GM12878 (cell line): ENCODE data around the gene ELOA. TPM values are rescaled to one million over a fixed set of nuclear protein-coding genes. Genes with fewer than 3 reads are reported as not detected.
A peak's percentile ranks its signal among the peaks of the same experiment; 100 is the strongest.

Source experiments
- ATAC-seq: fragments of 200-7000 bp; cut with Tn5 transposase; 3 replicates; pipeline ENCODE4 v1.9.1; 2020; ENCODE audit warnings: mild to moderate bottlenecking, moderate library complexity
- BruUV-seq: library from RNA; stranded (reverse); fragments of 400-500 nt; replicated peaks from 2 replicates; lab custom pipeline; 2021; lab: Mats Ljungman, UMichigan
- CTCF ChIA-PET: fragments of 300-600 bp; sonication (Branson Sonifier 250); formaldehyde crosslinking; extraction: SDS; loops from one replicate; lab custom pipeline; 2021; ENCODE audit warnings: inconsistent platforms; lab: Yijun Ruan, JAX
- POLR2A ChIA-PET: fragments of 350-600 bp; formaldehyde crosslinking; extraction: SDS; loops from one replicate; lab custom pipeline; 2021; ENCODE audit warnings: inconsistent platforms; lab: Charles Lee
- RAD21 ChIA-PET: fragments of 300-600 bp; sonication (Branson Sonifier 250); formaldehyde crosslinking; loops from one replicate; lab custom pipeline; 2023; ENCODE audit warnings: antibody characterized with exemption; ENCODE audit not compliant: unreplicated experiment; lab: Charles Lee
- SMC1A ChIA-PET: fragments of 300-600 bp; sonication (Branson Sonifier 250); formaldehyde crosslinking; loops from one replicate; lab custom pipeline; 2023; ENCODE audit not compliant: unreplicated experiment, uncharacterized antibody; lab: Charles Lee
- DNase-seq: peaks from one replicate; pipeline ENCODE4 v3.0.0-alpha.2; 2011; ENCODE audit warnings: low read depth, low spot score
- FAIRE-seq: peaks from 3 replicates; lab custom pipeline; 2011; peaks lifted over from hg19 to GRCh38; lab: Jason Lieb, UNC
- H2AFZ ChIP-seq: 2 replicates; pipeline ENCODE4 v1.6.0; 2011; ENCODE audit warnings: low read depth, low read length, control low read depth; ENCODE audit not compliant: control insufficient read depth
- H3K27ac ChIP-seq: 2 replicates; pipeline ENCODE4 v1.5.1; 2011; ENCODE audit warnings: control low read depth; ENCODE audit not compliant: control insufficient read depth, insufficient read depth
- H3K27me3 ChIP-seq, 2 experiments: replicated peaks in 1 of 2; 2 replicates each; pipeline versions ENCODE4 v1.6.0 to v1.6.1; 2011; ENCODE audit warnings: low read length in 1 of 2; ENCODE audit not compliant: control insufficient read depth in 2 of 2, insufficient read depth in 2 of 2
- H3K36me3 ChIP-seq, 2 experiments: 2 replicates each; pipeline ENCODE4 v1.5.1; 2011; ENCODE audit warnings: low read length in 1 of 2; ENCODE audit not compliant: control insufficient read depth in 2 of 2, insufficient read depth in 2 of 2
- H3K4me1 ChIP-seq: 2 replicates; pipeline ENCODE4 v1.6.1; 2011; ENCODE audit warnings: mild to moderate bottlenecking, low read length, moderate library complexity, mixed read lengths; ENCODE audit not compliant: control insufficient read depth, insufficient read depth
- H3K4me2 ChIP-seq: 2 replicates; pipeline ENCODE4 v1.6.0; 2011; ENCODE audit warnings: control low read depth; ENCODE audit not compliant: control insufficient read depth, insufficient read depth
- H3K4me3 ChIP-seq: fragments of 200-600 bp; sonication (generic); 2 replicates; pipeline ENCODE4 v1.5.1; 2016
- H3K79me2 ChIP-seq: 2 replicates; pipeline ENCODE4 v1.6.0; 2011; ENCODE audit warnings: low read length; ENCODE audit not compliant: control insufficient read depth, insufficient read depth
- H3K9ac ChIP-seq: 2 replicates; pipeline ENCODE4 v1.8.0; 2011; ENCODE audit warnings: low read length, control low read depth, mixed read lengths; ENCODE audit not compliant: control insufficient read depth, insufficient read depth
- H3K9me3 ChIP-seq: replicated peaks from 3 replicates; pipeline ENCODE4 v1.5.1; 2011; ENCODE audit warnings: mild to moderate bottlenecking, low read length; ENCODE audit not compliant: control insufficient read depth, insufficient read depth
- H4K20me1 ChIP-seq: 2 replicates; pipeline ENCODE4 v1.6.0; 2011; ENCODE audit not compliant: control insufficient read depth, insufficient read depth
- SMAD5 ChIP-seq: IDR thresholded peaks from 2 replicates; pipeline ENCODE4 v1.6.1; 2016; ENCODE audit warnings: antibody characterized with exemption, low read depth
- STAT1 ChIP-seq: fragments of 450-650 bp; conservative IDR thresholded peaks from 2 replicates; pipeline ENCODE4 v1.6.1; 2014; ENCODE audit warnings: antibody characterized with exemption, mild to moderate bottlenecking
- WGBS: methylation state at CpG from one replicate; pipeline ENCODE4 v1.1.6; 2016; ENCODE audit warnings: low lambda C conversion rate; ENCODE audit not compliant: insufficient replicate concordance, insufficient coverage; ENCODE audit errors: missing lambda C conversion rate; 5-methylcytosine and 5-hydroxymethylcytosine counted together
- in situ Hi-C: fragments of 300-500 bp; cut with MboI; formaldehyde crosslinking; loops from 9 replicates; pipeline ENCODE4 v1.14.3; 2018; ENCODE audit warnings: mixed read lengths
- intact Hi-C: fragments of 100-400 bp; cut with micrococcal nuclease; formaldehyde crosslinking; loops from one replicate; pipeline ENCODE4 v1.14.2; 2022; ENCODE audit not compliant: unreplicated experiment
- polyA plus RNA-seq, 11 experiments: library from polyadenylated mRNA; depleted of rRNA in 4 of 11; unstranded in 6 of 11; stranded (reverse) in 5 of 11; fragments of >200 nt; fragmentation: Nextera tagmentation in 4 of 11; fragmentation: Illumina TruSeq in 1 of 11; extraction: Ambion mirVana in 4 of 11; extraction: Trizol in 1 of 11; gene quantifications; 1 replicate in 1 of 11; 2 replicates in 10 of 11; pipeline versions ENCODE4 v1.2.1 to v1.2.3, GENCODE V29; 2011 to 2016; ENCODE audit warnings: inconsistent platforms in 2 of 11, missing spikeins in 2 of 11, low read depth in 1 of 11
- total RNA-seq, 4 experiments: library from RNA; depleted of rRNA in 3 of 4; stranded (reverse); fragments of >200 nt in 3 of 4; fragmentation: Illumina TruSeq in 1 of 4; extraction: Trizol in 1 of 4; gene quantifications; 2 replicates each; pipeline versions ENCODE4 v1.2.1 to v1.2.3, GENCODE V29; 2013 to 2021
- TF ChIP-seq, protein P1 (sequence below): IDR thresholded peaks from 2 replicates; pipeline ENCODE4 v1.6.1; 2012; ENCODE audit warnings: improper control_type of control experiment, low read depth, low read length; ENCODE audit not compliant: insufficient replicate concordance

Gene ELOA
- total and polyA plus RNA-seq, 10 of the 15 experiments (the other 5 are each of a cell fraction or from before 2014, with no cell fraction given): 20.1 to 63.6 (median 39.8) TPM

DNA sequence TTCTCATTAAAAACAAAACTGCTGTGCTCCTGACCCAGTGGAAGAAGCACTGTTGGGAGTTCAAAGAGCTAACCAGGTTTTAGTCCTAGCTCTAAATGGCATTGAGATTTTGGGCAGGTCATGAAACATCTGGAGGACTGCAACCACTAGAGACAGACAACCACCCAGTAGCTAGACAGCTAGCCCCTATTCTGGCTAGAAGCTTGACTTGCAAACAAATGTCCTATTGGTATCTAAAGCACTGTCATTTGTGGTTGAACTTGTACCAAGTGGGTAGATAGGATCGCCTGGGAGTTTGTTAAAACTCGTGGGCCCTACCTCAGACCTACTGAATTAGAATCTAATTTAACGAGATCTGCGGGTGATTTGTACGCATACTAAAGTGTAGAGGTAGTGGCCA lies 44.8 kb upstream of the ELOA start:
- Histone ChIP-seq H3K27me3 (no peaks in the 10 kb centered on the region), H3K9me3 (no peaks in the 10 kb centered on the region), H2AFZ (no peak overlapping the region), H3K4me1 (peaks cover 11% of the 10 kb centered on the region), H3K27ac (no peak overlapping the region), H3K9ac (no peak overlapping the region), H4K20me1 (peaks cover 17% of the 10 kb centered on the region), H3K79me2 (peaks cover 65% of the 10 kb centered on the region), H3K4me2 (peak overlapping the region; percentile 47; the same call in 1 of the 2 replicates), H3K4me3 (0 out of 2 replicates have a peak overlapping the region, but pooled peaks have one; percentile 12), H3K36me3 (peaks cover 29 to 72% of the 10 kb centered on the region in 2 experiments)
- POLR2A ChIA-PET: interaction anchor here (0.6 to 1.9 kb wide), 5 partner anchors 12 to 628 kb away, joined by 3 to 16 read pairs (median 5); no protein-coding TSS in a partner anchor
- RAD21 ChIA-PET: interaction anchor here (1.1 to 2.4 kb wide), 6 partner anchors 20 to 218 kb away, joined by 3 to 7 read pairs (median 3); no protein-coding TSS in a partner anchor
- in situ Hi-C loops: no loop called here
- CTCF ChIA-PET: interaction anchor here (0.6 to 10.5 kb wide), 10 partner anchors 20 to 122 kb away, joined by 3 to 155 read pairs (median 4); partner anchors contain the start of gene ELOA
- WGBS: 27% methylated on average over 5 of the region's 5 CpGs
- SMC1A ChIA-PET: interaction anchor here (0.8 to 10.9 kb wide), 11 partner anchors 14 to 154 kb away, joined by 3 to 137 read pairs (median 4); partner anchors contain the start of gene ELOA
- DNase-seq: no peak
- TF ChIP-seq STAT1 (no peak), SMAD5 (0 out of 2 replicates have a peak, but pooled peaks have one; percentile 18)
- TF ChIP-seq, protein P1, sequence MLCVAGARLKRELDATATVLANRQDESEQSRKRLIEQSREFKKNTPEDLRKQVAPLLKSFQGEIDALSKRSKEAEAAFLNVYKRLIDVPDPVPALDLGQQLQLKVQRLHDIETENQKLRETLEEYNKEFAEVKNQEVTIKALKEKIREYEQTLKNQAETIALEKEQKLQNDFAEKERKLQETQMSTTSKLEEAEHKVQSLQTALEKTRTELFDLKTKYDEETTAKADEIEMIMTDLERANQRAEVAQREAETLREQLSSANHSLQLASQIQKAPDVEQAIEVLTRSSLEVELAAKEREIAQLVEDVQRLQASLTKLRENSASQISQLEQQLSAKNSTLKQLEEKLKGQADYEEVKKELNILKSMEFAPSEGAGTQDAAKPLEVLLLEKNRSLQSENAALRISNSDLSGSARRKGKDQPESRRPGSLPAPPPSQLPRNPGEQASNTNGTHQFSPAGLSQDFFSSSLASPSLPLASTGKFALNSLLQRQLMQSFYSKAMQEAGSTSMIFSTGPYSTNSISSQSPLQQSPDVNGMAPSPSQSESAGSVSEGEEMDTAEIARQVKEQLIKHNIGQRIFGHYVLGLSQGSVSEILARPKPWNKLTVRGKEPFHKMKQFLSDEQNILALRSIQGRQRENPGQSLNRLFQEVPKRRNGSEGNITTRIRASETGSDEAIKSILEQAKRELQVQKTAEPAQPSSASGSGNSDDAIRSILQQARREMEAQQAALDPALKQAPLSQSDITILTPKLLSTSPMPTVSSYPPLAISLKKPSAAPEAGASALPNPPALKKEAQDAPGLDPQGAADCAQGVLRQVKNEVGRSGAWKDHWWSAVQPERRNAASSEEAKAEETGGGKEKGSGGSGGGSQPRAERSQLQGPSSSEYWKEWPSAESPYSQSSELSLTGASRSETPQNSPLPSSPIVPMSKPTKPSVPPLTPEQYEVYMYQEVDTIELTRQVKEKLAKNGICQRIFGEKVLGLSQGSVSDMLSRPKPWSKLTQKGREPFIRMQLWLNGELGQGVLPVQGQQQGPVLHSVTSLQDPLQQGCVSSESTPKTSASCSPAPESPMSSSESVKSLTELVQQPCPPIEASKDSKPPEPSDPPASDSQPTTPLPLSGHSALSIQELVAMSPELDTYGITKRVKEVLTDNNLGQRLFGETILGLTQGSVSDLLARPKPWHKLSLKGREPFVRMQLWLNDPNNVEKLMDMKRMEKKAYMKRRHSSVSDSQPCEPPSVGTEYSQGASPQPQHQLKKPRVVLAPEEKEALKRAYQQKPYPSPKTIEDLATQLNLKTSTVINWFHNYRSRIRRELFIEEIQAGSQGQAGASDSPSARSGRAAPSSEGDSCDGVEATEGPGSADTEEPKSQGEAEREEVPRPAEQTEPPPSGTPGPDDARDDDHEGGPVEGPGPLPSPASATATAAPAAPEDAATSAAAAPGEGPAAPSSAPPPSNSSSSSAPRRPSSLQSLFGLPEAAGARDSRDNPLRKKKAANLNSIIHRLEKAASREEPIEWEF: no peak
- peak; percentile 7; the same call in 1 of the 3 replicates for ATAC-seq
- intact Hi-C loops: loop anchor here (2.0 kb wide), 1 partner anchor 46 kb away; no protein-coding TSS in a partner anchor
- peak; percentile 79 for FAIRE-seq
- no TSS peak for BruUV-seq
